NCI-H69 (cell line): ENCODE data around the gene DTX2.
"Not testable (repeated sequence)": the region's sequence is repeated elsewhere in the genome, so short reads cannot be mapped to it uniquely, and the experiment has no call there.

Source experiments
- DNase-seq: peaks from one replicate; lab custom pipeline; 2025; lab: John Stamatoyannopoulos, UW

Gene DTX2

DNA sequence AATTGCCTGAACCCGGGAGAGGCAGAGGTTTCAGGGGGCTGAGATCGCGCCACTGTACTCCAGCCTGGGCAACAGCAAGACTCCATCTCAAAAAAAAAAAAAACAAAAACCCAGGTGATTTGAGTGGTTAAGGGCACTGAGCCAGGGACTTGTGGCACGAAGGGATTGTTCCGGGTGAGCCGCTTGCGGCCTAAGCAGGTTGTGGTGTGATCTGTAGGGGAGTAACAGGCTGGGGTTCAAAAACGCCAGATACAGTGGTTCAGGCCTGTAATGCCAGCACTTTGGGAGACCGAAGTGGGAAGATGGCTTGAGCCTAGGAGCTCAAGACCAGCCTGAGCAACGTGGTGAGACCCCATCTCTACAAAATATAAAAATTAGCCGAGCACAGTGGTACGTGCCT lies 17.7 kb upstream of the DTX2 start:
- not testable (repeated sequence) for DNase-seq

DNA sequence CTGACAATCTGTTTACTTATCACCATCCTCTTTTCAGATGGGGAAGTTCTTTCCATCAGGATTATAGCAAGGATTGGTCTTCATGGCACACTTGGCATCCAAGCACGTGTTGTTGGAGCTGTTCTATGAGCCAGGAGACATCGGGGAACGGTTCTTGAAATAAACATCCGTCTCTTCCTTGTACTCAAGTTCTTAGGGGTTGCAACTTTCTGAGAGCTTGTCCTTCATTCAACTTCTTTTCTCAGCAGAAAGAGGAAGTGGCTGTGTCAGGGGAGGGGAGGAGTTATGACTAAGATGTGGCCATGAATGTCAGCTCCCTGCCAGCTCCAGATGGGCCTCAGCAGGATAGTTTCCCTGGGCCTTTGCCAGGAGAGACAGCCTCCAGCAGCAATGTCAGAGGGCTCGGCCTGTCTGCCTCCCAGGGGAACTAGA lies 15.9 kb upstream of the DTX2 start:
- DNase-seq = peak; percentile 63

DNA sequence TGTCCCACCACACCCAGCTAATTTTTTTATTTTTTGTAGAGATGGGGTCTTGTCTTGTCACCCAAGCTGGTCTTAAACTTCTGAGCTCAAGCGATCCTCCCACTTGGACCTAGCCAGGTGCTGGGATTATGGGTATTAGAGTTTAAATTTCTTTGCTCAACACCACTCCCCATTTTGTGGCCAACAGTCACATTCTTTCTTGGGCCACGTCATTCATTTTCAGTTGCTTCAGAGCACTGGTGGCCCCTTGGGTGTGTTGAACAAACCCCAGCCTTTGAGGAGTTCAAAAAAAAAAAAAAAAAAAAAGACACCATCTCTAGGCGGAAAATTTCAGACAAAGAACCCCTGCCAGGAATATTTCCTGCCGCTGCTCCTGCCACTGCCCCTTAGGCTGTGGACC lies 4.5 kb upstream of the DTX2 start:
- not testable (repeated sequence) for DNase-seq

DNA sequence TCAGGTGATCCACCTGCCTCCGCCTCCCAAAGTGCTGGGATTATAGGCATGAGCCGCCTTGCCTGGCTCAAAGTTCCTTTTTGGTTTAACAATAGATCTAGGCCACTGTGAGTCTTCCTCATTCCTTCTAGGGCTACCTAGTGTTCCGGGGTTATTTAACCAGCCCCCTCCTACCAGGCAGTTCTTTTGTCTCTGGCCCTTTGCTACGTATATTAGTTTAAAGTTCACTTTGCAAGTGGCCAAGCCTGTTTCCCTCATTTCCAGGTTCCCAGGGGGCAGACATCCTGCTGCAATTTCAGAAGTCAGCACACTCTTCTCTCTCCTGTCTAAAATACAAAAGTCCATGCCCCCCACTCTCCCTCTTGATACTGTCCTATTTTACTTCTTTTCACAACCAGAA lies 3.0 kb upstream of the DTX2 start:
- not testable (repeated sequence) for DNase-seq

DNA sequence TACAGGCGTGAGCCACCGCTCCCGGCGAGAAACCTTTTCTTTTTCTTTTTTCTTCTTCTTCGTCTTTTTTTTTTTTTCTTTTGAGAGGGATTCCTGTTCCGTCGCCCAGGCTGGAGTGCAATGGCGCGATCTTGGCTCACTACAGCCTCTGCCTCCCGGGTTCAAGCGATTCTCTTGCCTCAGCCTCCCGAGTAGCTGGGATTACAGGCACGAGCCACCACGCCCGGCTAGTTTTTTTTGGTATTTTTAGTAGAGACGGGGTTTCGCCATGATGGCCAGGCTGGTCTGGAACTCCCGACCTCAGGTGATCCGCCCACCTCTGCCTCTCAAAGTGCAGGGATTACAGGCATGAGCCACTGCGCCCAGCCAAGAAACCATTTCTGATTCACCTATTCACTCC lies 742 bp upstream of the DTX2 start:
- not testable (repeated sequence) for DNase-seq

DNA sequence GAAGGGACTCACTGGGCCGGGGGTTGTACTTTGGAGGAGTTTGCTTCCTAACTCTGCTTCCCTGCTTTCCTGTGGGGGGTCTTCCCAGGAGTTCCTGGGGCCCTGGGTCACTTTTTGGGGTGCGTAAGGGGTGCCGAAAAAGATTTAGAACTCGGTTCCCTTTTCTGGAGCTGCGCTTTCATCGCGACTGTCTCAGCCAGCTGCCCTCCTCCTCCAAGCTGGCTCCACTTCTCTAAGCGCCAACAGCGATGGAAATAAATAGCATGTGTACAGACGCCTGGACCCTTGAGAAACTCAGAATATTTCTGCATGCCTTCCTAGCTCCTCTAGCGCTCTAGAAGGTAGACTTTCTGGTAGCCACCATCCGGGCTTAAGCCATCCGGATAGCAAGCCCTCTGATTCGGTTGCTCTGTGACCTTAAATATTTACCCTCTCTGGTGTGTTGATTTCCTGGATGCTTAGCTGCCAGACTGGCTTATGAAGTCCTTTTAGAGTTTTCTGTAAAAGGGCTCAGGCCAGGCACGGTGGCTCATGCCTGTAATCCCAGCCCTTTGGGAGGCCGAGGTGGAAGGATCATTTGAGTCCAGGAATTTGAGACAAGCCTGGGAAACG lies 868 bp downstream of the DTX2 start:
- not testable (repeated sequence) for DNase-seq

DNA sequence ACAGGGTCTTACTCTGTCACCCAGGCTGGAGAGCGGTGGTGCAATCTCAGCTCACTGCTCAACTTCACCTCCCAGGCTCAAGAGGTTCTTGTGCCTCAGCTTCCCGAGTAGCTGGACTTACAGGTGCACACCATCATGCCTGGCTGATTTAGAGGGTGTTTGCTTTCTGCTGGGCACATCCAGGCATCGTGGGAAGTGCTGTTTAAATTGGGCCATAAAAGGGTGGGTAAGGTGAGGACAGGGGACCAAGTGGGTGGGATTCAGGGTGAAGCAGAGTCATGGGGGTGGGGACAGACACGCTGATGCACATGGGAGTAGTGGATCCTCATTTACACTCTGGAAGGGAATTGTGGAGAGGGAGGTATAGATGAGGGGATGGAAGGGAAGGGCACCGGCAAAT lies 3.5 kb downstream of the DTX2 start:
- not testable (repeated sequence) for DNase-seq

DNA sequence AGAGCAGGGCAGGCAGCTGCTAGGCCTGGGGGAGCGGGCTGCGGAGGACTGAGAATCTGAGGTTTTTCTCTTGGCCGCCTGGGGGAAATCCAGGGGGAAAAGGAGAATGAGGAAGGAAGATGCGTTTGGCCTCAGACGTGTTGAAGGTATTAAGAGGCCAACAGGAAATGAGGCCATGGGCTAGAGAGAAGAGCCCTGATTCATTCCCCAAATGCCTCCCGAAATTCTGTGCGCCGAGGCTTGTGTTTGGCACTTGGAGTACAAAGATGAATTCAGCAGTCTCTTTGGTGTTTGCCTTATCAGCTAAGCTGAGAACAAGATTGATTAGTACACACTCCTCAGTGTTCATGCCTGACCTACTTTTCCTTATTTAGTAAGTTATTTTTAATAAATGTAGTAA lies 4.4 kb downstream of the DTX2 start:
- DNase-seq = not testable (repeated sequence)

DNA sequence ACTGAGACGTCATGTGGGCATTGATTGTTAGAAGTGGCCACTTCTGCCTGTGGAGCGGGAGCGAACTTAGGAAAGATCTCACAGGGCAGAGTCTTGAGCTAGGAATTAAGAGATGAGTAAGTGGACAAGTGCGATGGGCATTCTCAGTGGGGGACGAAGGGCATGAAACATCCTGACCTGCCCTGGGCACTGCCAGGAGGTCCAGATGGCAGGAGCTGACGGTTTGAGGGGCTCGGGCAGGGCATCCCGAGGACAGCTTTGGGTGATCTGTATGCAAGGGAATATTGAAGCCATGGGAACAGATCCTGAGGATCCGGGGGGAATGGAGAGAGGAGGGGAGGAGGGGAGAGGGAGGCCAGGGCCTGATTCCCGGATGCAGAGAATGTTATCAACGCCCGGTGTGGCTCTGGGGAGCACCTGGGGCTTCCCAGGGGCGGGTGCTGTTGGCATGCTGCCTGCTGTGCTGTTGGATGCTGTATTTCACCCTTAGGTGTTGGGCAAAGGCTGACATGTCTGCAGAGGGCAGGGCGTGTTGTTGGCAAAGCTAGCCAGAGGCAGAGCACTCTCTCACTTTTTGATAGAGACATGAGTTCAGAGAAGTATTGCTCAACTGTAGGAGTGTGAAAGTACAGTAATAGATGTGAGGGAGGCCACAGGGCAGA lies 6.4 kb downstream of the DTX2 start:
- peak; percentile 41 for DNase-seq

DNA sequence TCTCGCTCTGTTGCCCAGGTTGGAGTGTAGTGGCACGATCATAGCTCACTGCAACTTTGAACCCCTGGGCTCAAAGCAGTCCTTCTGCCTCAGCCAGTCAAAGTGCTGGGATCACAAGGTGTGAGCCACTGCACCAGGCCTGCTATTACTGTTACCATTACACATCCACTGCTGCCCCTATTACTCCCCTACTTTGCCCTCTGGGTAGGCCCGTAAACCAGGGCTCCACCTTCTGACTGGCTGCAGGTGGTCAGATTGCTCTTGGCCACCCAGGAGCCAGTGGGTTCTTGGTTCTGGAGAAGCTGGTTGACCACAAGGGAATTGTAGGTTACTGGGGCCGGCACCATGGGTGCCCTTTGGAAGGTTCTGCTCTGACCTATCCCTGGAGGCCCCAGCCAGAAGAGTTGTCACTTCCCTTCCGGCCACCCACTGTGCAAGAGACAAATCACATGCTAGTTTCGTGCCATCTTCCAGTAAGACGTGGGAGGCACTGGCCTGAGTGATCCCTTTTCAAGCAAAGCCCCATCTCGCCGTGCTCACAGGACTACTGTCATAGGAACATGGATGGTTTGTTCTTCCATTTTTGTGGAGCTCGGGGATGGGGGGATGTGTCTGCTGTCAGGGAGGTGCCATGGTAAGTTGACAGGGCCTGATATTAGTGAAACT lies 10.2 kb downstream of the DTX2 start:
- DNase-seq = not testable (repeated sequence)

DNA sequence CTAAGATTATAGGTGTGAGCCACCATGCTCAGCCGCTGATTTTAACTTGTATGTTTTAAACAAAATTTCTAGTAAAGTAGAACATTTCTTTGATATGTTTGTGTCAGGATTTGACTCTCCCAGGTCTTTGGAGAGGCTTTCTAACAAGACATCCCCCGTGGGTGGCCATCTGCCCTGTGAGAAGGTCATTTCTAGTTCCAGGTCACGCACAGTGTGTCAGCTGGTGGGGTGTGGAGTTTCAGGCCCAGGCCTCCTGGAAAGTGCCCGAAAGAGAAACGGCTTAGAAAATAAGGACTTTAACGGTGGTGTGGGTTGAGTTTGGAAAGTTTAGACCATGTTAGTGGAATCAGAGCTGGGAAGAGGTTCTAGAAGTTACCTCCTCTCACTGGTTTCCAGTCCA lies 11.6 kb downstream of the DTX2 start:
- not testable (repeated sequence) for DNase-seq

DNA sequence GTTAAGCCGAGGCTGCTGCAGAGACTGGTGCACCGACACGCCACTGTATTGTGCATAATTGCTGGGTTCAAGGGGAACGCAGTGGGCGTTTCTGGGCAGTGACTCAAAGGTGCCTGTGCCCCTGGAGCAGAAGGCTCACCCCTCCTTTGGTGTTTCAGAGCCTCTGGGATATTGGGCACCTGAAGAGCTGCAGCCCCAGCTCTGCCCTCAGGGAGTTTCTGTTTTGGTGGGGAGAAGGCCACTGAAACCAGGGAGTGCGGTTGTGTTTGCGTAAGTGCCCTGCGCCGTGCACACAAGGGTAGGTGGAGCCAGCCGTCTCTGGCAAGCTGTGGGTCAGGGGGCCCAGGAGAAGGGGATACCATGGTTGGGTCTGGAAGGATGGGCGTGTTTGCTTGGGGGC lies 14.8 kb downstream of the DTX2 start:
- not testable (repeated sequence) for DNase-seq

DNA sequence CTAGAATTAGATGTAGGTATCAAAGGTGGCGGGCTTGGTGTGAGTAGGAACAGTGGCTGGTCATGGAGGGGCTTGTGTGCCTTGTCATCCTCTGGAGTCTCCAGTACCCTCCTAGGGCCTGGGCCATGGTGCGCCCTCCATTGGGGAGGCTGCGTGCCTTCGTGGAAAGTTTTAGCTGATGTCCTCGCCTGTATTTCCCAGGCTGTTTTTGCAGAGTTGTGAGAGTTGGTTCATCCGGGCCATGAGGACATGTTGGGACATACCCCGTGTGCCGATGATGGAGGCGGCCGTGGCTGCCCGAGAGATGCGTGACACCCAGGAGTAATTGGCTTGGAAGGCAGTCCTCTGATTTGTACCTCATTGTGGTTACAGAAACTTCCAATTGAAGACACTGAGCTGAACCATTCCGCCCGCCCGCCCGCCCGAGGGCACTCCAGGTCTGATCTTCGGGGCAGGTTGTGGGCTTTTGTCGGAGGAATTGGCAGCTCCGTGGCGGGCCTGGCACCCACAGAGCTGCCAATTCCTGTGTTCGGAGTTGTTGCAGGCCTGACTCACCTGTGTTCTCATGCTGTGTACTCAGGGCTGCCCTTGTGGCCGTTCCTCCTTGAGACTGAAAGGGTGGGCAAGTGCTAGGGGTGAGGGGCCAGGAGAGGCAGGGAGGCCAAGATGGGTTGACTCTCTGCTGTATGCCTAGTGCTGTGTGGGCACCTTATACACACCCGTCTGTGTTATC lies 15.4 kb downstream of the DTX2 start:
- not testable (repeated sequence) for DNase-seq

DNA sequence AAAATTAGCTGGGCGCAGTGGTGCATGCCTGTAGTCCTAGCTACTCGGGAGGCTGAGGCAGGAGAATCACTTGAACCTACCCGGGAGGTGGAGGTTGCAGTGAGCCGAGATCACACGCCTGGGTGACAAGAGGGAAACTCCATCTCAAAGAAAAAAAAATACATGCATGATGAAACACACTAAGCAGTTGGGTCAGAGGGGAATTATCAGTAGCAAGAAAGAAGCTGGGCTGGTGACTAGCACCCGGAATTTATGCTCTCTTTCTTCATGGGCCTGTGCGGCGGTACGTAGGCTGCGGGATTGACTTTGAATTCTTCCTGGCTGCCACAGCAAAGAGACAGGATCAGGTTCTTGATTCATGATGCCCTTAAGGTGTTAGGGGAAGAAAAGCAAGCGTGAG lies 18.1 kb downstream of the DTX2 start:
- DNase-seq = not testable (repeated sequence)

DNA sequence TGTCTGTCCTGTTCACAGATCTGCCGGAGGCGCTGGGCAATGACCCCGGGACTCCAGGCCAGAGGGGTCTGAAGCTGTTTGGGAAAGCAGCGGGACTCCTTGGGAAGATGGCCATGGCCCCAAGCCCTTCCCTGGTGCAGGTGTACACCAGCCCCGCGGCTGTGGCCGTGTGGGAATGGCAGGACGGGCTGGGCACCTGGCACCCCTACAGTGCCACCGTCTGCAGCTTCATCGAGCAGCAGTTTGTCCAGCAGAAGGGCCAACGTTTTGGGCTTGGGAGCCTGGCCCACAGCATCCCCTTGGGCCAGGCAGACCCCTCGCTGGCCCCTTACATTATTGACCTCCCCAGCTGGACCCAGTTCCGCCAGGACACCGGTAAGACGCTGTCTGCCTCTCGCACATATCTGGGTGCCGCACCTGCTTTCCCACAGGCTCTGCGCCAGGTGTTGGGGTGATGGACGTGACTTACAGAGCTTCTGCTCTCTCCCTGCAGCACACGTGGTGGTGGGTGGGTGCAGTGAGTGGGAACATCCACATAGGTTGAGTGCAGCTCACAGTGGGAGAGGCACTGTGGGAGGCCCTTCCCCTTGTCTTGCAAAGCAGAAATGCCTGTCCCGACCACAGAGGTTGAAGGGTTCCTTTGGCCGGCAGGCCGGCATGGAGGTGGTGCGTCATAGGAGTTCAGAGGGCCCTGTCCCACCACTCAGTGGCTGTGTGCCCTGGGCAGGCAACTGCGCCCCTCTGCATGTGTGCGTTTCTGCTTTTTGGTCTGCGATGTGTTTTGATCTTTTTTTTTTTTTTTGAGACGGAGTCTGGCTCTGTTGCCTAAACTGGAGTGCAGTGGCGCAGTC lies 19.1 kb downstream of the DTX2 start:
- DNase-seq = not testable (repeated sequence)

DNA sequence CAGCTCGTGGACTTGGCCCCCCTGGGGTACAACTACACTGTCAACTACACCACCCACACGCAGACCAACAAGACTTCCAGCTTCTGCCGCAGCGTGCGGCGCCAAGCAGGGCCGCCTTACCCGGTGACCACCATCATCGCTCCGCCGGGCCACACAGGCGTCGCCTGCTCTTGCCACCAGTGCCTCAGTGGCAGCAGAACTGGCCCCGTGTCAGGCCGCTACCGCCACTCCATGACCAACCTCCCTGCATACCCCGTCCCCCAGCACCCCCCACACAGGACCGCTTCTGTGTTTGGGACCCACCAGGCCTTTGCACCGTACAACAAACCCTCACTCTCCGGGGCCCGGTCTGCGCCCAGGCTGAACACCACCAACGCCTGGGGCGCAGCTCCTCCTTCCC lies 21.2 kb downstream of the DTX2 start:
- not testable (repeated sequence) for DNase-seq

DNA sequence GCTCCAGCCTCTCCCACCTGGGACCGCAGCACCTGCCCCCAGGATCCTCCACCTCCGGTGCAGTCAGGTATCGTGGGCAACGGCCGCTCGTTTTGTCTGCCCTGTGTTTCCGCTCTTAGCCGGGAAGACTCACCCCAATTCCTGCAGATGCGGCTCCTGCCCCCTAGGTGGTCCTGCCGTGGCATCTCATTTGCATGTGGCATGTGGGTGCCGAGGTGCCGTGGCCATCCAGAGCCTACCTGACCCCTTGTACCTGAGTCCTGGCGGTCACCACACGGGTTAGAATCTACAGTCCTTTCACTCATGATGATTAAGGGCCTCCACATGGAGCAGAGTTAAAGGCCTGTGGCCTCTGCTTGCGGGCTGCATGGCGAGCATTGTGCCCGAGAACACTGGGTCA lies 21.6 kb downstream of the DTX2 start:
- DNase-seq = not testable (repeated sequence)

DNA sequence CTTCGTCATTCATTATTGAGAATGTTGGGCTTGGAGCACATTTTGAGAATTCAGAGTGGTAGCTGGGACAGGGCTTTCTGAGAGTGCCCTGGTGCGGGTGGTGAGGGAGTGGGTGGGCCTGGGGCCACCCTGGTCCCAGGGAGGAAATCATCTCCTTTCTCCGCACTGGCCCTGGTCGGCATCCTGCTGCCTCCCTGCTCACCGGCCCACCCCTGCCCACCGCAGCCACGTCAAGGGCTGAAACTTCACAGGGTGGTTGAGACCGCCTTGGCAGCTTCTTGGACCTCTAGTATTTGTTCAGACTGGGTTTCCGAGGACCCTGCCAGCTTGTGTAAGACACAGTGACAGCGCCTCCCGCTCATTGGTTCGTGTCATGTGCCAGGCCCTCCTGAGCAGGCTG lies 22.9 kb downstream of the DTX2 start:
- DNase-seq = not testable (repeated sequence)

DNA sequence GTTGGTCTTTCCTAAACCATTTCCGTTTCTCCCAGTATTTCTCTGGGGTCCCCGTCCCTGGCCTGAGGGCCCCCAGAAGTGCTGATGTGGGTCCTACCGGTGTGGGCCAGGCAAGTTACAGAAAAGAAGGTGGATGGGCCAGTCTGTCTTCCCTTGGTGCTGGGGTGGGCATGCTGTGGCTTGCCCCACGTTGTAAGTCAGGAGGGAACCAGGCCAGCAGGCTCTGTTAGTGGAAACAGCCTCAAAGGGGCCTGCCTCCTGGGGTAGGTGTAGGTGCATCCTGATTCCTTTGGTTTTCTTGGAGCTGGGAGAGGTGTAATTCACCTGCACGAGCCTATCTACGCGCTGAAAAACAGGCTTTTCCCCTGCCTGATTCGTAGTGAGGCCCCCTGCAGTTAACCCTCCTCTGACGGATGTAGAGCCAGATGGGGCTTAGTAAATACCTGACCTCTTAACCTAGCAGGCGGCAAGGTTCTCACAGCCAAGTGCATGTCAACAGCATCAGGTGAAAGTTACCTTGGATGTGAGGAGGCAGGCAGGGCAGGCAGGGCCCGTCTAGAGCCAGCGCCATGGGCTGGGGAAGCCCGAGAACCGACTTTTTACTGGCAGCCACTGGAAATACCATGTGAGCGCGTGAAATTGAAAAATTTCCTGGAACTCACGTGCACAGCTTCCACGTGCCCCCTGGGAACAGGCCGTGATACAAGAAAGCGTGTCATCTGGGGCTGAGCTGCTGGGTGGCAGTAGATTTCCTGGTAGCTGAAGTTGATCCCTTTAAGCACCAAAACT lies 24.5 kb downstream of the DTX2 start:
- not testable (repeated sequence) for DNase-seq

DNA sequence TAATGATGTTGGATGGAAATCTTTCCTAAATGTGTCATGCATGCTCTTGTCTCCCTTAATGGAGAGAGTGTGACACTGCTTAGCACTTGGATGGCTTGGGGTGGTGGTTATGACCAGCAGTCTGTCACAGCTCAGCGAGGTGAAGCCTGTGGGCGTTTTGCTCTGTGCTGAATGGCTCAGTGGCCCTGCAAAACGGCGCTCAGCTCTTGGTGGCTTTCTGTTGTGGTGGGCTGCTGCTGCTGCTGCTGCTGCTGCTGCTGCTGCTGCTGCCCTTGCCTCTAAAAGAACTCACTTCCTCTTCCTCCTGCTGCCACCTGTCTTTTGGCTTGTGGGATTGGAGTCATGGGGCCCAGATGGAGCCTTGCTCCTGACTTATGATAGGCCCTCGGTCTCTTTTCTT lies 25.1 kb downstream of the DTX2 start:
- DNase-seq = not testable (repeated sequence)

DNA sequence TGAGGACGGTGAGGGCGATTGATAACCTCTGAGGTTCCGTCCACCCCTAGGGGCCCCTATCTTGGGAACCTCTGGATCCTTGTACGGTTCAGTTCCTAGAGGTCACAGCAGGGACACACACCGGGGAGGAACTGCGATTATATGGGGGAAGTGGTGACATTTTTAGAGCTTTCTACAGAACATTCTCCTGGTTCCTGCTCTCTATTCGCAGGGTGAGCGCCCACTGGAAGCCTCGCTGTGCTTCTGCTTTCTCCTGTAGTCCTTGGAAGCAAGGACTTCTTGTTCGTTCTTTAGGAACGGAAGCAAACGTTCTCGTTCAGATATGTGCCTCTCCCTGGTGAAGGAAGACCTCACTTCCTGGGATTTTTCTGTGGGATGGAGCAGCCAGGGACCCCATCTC lies 26.5 kb downstream of the DTX2 start:
- DNase-seq = not testable (repeated sequence)
